HG02759 (cell line): Measurements from ENCODE around the gene IRX2.

Experiments
- ATAC-seq: cut with Tn5 transposase; IDR thresholded peaks from one replicate; pipeline ENCODE4 v1.9.1; 2021; ENCODE audit warnings: mild to moderate bottlenecking, moderate library complexity; ENCODE audit not compliant: unreplicated experiment

Gene IRX2

GRCh38 chr5:2751592-2752021 lies at the start of gene IRX2:
IRX2 (minus strand) TSS chr5:2751677; CDS start chr5:2751413, 264 bp downstream.
- ATAC-seq = no peak

- ATAC-seq = no peak
Measured at GRCh38 chr5:2800035-2800434, 48.6 kb upstream of the IRX2 start.

GRCh38 chr5:2797981-2798380 lies 46.5 kb upstream of the IRX2 start:
- no peak for ATAC-seq

- ATAC-seq = no peak
Measured at GRCh38 chr5:2797160-2797559, 45.7 kb upstream of the IRX2 start.

GRCh38 chr5:2783223-2783622 lies 31.7 kb upstream of the IRX2 start:
- no peak for ATAC-seq

- no peak for ATAC-seq
Measured at GRCh38 chr5:2782658-2783057, 31.2 kb upstream of the IRX2 start.

GRCh38 chr5:2780421-2781171 lies 29.1 kb upstream of the IRX2 start:
- no peak for ATAC-seq

- no peak for ATAC-seq
Measured at GRCh38 chr5:2779459-2779858, 28.0 kb upstream of the IRX2 start.

- no peak for ATAC-seq
Measured at GRCh38 chr5:2776337-2777302, 25.1 kb upstream of the IRX2 start.

- ATAC-seq = no peak
Measured at GRCh38 chr5:2773327-2773726, 21.9 kb upstream of the IRX2 start.

- no peak for ATAC-seq
Measured at GRCh38 chr5:2767089-2767488, 15.6 kb upstream of the IRX2 start.

GRCh38 chr5:2764581-2764980 lies 13.1 kb upstream of the IRX2 start:
- no peak for ATAC-seq

GRCh38 chr5:2763533-2763794 lies 12.0 kb upstream of the IRX2 start:
- no peak for ATAC-seq

- ATAC-seq = no peak
Measured at GRCh38 chr5:2762744-2763532, 11.5 kb upstream of the IRX2 start.

GRCh38 chr5:2761921-2762488 lies 10.5 kb upstream of the IRX2 start:
- ATAC-seq = no peak

GRCh38 chr5:2759696-2760461 lies 8.4 kb upstream of the IRX2 start:
- no peak for ATAC-seq

GRCh38 chr5:2759091-2759490 lies 7.6 kb upstream of the IRX2 start:
- ATAC-seq = no peak

GRCh38 chr5:2758632-2759031 lies 7.2 kb upstream of the IRX2 start:
- no peak for ATAC-seq

GRCh38 chr5:2757563-2758351 lies 6.3 kb upstream of the IRX2 start:
- no peak for ATAC-seq
